Measurements from ENCODE around the gene PNLDC1.

Gene PNLDC1

GRCh38 chr6:159837511-159837910, 37.4 kb downstream of the PNLDC1 start:
- Histone ChIP-seq H3K4me3 (ENCODE audit: low read length) (no peak overlapping the region), H3K9ac (ENCODE audit: low read length) (no peak overlapping the region), H3K36me3 (replicated peaks; ENCODE audit: insufficient read depth, low read length) (no peaks in the 10 kb centered on the region), H3K4me2 (ENCODE audit: low read depth, low read length) (no peak overlapping the region), H2AFZ (ENCODE audit: low read length) (no peak overlapping the region), H3K4me1 (ENCODE audit: low read length) (no peaks in the 10 kb centered on the region), H3K79me2 (ENCODE audit: low read length) (no peaks in the 10 kb centered on the region), H3F3A (ENCODE audit: insufficient read depth, low read length) (no peaks in the 10 kb centered on the region), H3K9me2 (replicated peaks; ENCODE audit: insufficient read depth, low read length) (no peaks in the 10 kb centered on the region), H3K27ac (ENCODE audit: low read length) (no peak overlapping the region), H3K9me3 (replicated peaks; ENCODE audit: insufficient read depth, low read length) (no peaks in the 10 kb centered on the region), H3K27me3 (replicated peaks; ENCODE audit: insufficient read depth, low read length) (no peaks in the 10 kb centered on the region), H4K20me1 (ENCODE audit: insufficient read depth, low read length) (no peaks in the 10 kb centered on the region)
- TF ChIP-seq EZH2phosphoT487 (IDR thresholded peaks at IDR 0.05; ENCODE audit: low read length) (no peak), CTCF (IDR thresholded peaks at IDR 0.05; ENCODE audit: low read length) (no peak), EZH2 (optimal IDR thresholded peaks at IDR 0.05; ENCODE audit: low read depth, low read length) (no peak)
- DNase-seq: no peak

- no peaks in the 10 kb centered on the region for H4K20me1 ChIP-seq (ENCODE audit: insufficient read depth, low read length)
- H3F3A ChIP-seq (ENCODE audit: insufficient read depth, low read length): no peaks in the 10 kb centered on the region
- H3K79me2 ChIP-seq (ENCODE audit: low read length): no peaks in the 10 kb centered on the region
- H3K36me3 ChIP-seq (replicated peaks; ENCODE audit: insufficient read depth, low read length): no peaks in the 10 kb centered on the region
- H3K27ac ChIP-seq (ENCODE audit: low read length): no peak overlapping the region
- no peak for DNase-seq
- TF ChIP-seq EZH2phosphoT487 (IDR thresholded peaks at IDR 0.05; ENCODE audit: low read length) (no peak), CTCF (IDR thresholded peaks at IDR 0.05; ENCODE audit: low read length) (no peak), EZH2 (optimal IDR thresholded peaks at IDR 0.05; ENCODE audit: low read depth, low read length) (no peak)
- no peaks in the 10 kb centered on the region for H3K9me2 ChIP-seq (replicated peaks; ENCODE audit: insufficient read depth, low read length)
- H3K4me2 ChIP-seq (ENCODE audit: low read depth, low read length): no peak overlapping the region
- no peak overlapping the region for H2AFZ ChIP-seq (ENCODE audit: low read length)
- H3K4me3 ChIP-seq (ENCODE audit: low read length): no peak overlapping the region
- H3K4me1 ChIP-seq (ENCODE audit: low read length): no peaks in the 10 kb centered on the region
- no peak overlapping the region for H3K9ac ChIP-seq (ENCODE audit: low read length)
- H3K9me3 ChIP-seq (replicated peaks; ENCODE audit: insufficient read depth, low read length): no peaks in the 10 kb centered on the region
- no peaks in the 10 kb centered on the region for H3K27me3 ChIP-seq (replicated peaks; ENCODE audit: insufficient read depth, low read length)
Measured at GRCh38 chr6:159838020-159838744, 38.1 kb downstream of the PNLDC1 start.

- Histone ChIP-seq H3K36me3 (replicated peaks; ENCODE audit: insufficient read depth, low read length) (no peaks in the 10 kb centered on the region), H2AFZ (ENCODE audit: low read length) (no peak overlapping the region), H3K27me3 (replicated peaks; ENCODE audit: insufficient read depth, low read length) (no peaks in the 10 kb centered on the region), H3F3A (ENCODE audit: insufficient read depth, low read length) (no peaks in the 10 kb centered on the region), H3K9me3 (replicated peaks; ENCODE audit: insufficient read depth, low read length) (no peaks in the 10 kb centered on the region), H3K79me2 (ENCODE audit: low read length) (no peaks in the 10 kb centered on the region), H3K4me3 (ENCODE audit: low read length) (no peak overlapping the region), H3K27ac (ENCODE audit: low read length) (no peak overlapping the region), H3K9ac (ENCODE audit: low read length) (no peak overlapping the region), H4K20me1 (ENCODE audit: insufficient read depth, low read length) (no peaks in the 10 kb centered on the region), H3K9me2 (replicated peaks; ENCODE audit: insufficient read depth, low read length) (no peaks in the 10 kb centered on the region), H3K4me2 (ENCODE audit: low read depth, low read length) (no peak overlapping the region), H3K4me1 (ENCODE audit: low read length) (no peaks in the 10 kb centered on the region)
- TF ChIP-seq CTCF (IDR thresholded peaks at IDR 0.05; ENCODE audit: low read length) (no peak), EZH2phosphoT487 (IDR thresholded peaks at IDR 0.05; ENCODE audit: low read length) (no peak), EZH2 (optimal IDR thresholded peaks at IDR 0.05; ENCODE audit: low read depth, low read length) (no peak)
- no peak for DNase-seq
Measured at GRCh38 chr6:159842035-159842434, 42.0 kb downstream of the PNLDC1 start.

Data from MM.1S (cell line).